Measurements from ENCODE around the gene SAMD1. TPM values are rescaled to one million over a fixed set of nuclear protein-coding genes. Genes with fewer than 3 reads are reported as not detected.
A peak's percentile ranks its signal among the peaks of the same experiment; 100 is the strongest.

The SAMD1 gene
- total and polyA plus RNA-seq, 2 of the 13 experiments (the other 11 are each of a cell fraction or from before 2014, with no cell fraction given), result 17.5 to 45.0 TPM

DNA sequence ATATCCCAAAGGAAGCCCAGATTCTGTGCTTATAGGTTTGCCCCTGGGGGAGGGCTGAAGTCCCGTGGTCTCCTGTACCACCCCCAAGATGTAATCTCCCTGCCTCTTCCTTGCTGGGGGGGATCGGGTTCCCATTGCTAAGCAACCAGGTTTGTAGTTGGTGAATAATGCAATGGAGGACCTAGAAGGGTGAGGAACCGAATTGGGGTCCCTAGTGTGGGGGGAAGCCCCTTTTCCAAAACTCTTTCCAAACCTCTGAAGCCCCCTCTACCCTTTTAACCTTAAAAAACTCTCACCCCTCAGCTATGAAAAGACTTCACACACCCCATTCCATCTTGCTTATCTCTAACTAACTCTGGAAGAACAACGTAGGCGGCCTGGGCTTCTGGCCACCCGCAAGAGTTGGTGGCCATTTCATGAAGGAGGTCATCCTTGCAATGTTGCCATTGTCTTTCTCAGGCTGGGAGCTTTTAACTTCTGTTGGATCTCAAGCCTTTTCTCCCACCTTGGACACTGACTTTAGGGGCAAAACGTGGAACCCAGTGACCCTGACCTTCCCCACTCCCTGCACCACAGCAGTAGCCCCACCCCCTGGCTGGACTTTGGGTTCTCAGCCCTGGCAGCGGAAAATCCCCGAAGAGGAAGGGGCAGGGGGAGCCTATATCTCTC lies 29.3 kb downstream of the SAMD1 start (continued):
- TF ChIP-seq ZNF747 (CRISPR knock-in tag; IDR thresholded peaks at IDR 0.05; ENCODE audit: borderline replicate concordance) (0 out of 2 replicates have a peak, but pooled peaks have one; percentile 27), TBP (CRISPR knock-in tag; IDR thresholded peaks at IDR 0.05) (no peak), XRCC5 (optimal IDR thresholded peaks at IDR 0.05; ENCODE audit: low read length) (peak; percentile 15), TBX2 (CRISPR knock-in tag; IDR thresholded peaks at IDR 0.05; ENCODE audit: borderline replicate concordance) (peak; percentile 55), SKI (IDR thresholded peaks at IDR 0.05; ENCODE audit: partially characterized antibody) (peak; percentile 20), MXD4 (CRISPR knock-in tag; IDR thresholded peaks at IDR 0.05) (0 out of 2 replicates have a peak, but pooled peaks have one; percentile 20), EP300 (IDR thresholded peaks at IDR 0.05; ENCODE audit: low read depth in 2 of 2, low read length in 2 of 2) (peak in 1 of 2 experiments; percentile 75; a peak in 2 of 4 replicates), EP300 (CRISPR knock-in tag; IDR thresholded peaks at IDR 0.05; ENCODE audit: borderline replicate concordance) (no peak; the same call in 1 of the 2 replicates), SAP130 (CRISPR knock-in tag; IDR thresholded peaks at IDR 0.05; ENCODE audit: low read depth) (peak; percentile 38), RAD21 (CRISPR knock-in tag; IDR thresholded peaks at IDR 0.05) (no peak), HOXA3 (CRISPR knock-in tag; IDR thresholded peaks at IDR 0.05) (peak; percentile 62; the same call in 1 of the 2 replicates), KLF12 (CRISPR knock-in tag; IDR thresholded peaks at IDR 0.05; ENCODE audit: borderline replicate concordance) (no peak), FUBP1 (CRISPR knock-in tag; IDR thresholded peaks at IDR 0.05; ENCODE audit: borderline replicate concordance) (no peak), AGO1 (IDR thresholded peaks at IDR 0.05; ENCODE audit: low read depth, low read length, poor library complexity, severe bottlenecking) (no peak), KDM6A (CRISPR knock-in tag; IDR thresholded peaks at IDR 0.05; ENCODE audit: low read depth) (0 out of 2 replicates have a peak, but pooled peaks have one; percentile 56), IRF2 (CRISPR knock-in tag; IDR thresholded peaks at IDR 0.05) (0 out of 2 replicates have a peak, but pooled peaks have one; percentile 20), PPARG (CRISPR knock-in tag; conservative IDR thresholded peaks at IDR 0.05) (0 out of 2 replicates have a peak, but pooled peaks have one; percentile 35), SP5 (CRISPR knock-in tag; IDR thresholded peaks at IDR 0.05; ENCODE audit: borderline replicate concordance, low read depth) (peak; percentile 74), ZNF891 (CRISPR knock-in tag; IDR thresholded peaks at IDR 0.05) (no peak; the same call in 1 of the 2 replicates), ZBTB7A (CRISPR knock-in tag; IDR thresholded peaks at IDR 0.05) (peak; percentile 48; the same call in 1 of the 2 replicates), RXRB (CRISPR knock-in tag; IDR thresholded peaks at IDR 0.05; ENCODE audit: borderline replicate concordance) (peak; percentile 56; the same call in 1 of the 2 replicates)
- TF ChIP-seq, protein P1, sequence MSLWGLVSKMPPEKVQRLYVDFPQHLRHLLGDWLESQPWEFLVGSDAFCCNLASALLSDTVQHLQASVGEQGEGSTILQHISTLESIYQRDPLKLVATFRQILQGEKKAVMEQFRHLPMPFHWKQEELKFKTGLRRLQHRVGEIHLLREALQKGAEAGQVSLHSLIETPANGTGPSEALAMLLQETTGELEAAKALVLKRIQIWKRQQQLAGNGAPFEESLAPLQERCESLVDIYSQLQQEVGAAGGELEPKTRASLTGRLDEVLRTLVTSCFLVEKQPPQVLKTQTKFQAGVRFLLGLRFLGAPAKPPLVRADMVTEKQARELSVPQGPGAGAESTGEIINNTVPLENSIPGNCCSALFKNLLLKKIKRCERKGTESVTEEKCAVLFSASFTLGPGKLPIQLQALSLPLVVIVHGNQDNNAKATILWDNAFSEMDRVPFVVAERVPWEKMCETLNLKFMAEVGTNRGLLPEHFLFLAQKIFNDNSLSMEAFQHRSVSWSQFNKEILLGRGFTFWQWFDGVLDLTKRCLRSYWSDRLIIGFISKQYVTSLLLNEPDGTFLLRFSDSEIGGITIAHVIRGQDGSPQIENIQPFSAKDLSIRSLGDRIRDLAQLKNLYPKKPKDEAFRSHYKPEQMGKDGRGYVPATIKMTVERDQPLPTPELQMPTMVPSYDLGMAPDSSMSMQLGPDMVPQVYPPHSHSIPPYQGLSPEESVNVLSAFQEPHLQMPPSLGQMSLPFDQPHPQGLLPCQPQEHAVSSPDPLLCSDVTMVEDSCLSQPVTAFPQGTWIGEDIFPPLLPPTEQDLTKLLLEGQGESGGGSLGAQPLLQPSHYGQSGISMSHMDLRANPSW (CRISPR knock-in tag; IDR thresholded peaks at IDR 0.05; ENCODE audit: borderline replicate concordance), result no peak
- TF ChIP-seq, protein P2, sequence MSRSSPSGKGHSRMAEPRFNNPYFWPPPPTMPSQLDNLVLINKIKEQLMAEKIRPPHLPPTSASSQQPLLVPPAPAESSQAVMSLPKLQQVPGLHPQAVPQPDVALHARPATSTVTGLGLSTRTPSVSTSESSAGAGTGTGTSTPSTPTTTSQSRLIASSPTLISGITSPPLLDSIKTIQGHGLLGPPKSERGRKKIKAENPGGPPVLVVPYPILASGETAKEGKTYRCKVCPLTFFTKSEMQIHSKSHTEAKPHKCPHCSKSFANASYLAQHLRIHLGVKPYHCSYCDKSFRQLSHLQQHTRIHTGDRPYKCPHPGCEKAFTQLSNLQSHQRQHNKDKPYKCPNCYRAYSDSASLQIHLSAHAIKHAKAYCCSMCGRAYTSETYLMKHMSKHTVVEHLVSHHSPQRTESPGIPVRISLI (CRISPR knock-in tag; IDR thresholded peaks at IDR 0.05; ENCODE audit: borderline replicate concordance), result no peak
